ENCODE measurements around the gene TMEM63B.

TMEM63B gene

GRCh38 chr6:44100088-44100550, 27.2 kb upstream of the TMEM63B start:
- TF ChIP-seq CTCF (IDR thresholded peaks at IDR 0.05) = peak; percentile 39

DNA sequence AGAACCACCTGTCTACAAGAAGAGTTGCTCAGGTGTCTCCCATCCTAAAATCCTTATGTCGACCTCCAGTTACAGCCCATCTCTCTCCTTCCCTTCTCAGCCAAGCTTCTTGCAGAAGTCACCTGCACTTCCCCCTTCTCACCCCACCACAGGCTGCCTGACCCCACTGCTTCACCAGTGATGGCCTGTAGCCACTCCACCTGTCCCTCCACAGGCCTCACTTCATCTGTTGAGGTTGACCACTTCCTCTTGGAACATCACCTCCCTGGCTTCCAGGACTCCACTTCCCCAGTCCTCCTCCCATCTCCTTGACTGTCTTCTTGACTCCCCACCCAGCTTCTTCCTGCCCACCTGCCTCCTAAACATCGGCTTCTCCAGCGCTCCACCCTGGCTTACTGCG, 25.5 kb upstream of the TMEM63B start:
- no peak for TF ChIP-seq CTCF (IDR thresholded peaks at IDR 0.05)

GRCh38 chr6:44102527-44102926, 24.8 kb upstream of the TMEM63B start:
- no peak for TF ChIP-seq CTCF (IDR thresholded peaks at IDR 0.05)

GRCh38 chr6:44104481-44105021, 22.8 kb upstream of the TMEM63B start:
- TF ChIP-seq CTCF (IDR thresholded peaks at IDR 0.05) = no peak

DNA sequence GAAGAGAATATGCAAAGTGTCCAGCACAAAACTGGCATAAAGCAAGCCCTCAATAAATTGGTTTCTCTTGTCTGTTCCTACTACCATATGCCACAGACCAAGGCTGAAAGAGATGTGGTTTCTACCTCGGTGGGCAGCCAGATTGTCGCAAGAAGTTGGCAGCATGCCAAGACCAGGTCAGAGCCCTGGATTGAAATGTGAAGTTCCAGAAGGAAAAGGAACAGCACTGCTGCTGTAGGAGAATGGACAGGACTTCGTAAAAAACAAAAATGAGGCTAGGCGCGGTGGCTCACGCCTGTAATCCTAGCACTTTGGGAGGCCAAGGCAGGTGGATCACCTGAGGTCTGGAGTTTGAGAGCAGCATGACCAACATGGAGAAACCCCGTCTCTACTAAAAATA, 22.2 kb upstream of the TMEM63B start:
- TF ChIP-seq CTCF (IDR thresholded peaks at IDR 0.05) = no peak

DNA sequence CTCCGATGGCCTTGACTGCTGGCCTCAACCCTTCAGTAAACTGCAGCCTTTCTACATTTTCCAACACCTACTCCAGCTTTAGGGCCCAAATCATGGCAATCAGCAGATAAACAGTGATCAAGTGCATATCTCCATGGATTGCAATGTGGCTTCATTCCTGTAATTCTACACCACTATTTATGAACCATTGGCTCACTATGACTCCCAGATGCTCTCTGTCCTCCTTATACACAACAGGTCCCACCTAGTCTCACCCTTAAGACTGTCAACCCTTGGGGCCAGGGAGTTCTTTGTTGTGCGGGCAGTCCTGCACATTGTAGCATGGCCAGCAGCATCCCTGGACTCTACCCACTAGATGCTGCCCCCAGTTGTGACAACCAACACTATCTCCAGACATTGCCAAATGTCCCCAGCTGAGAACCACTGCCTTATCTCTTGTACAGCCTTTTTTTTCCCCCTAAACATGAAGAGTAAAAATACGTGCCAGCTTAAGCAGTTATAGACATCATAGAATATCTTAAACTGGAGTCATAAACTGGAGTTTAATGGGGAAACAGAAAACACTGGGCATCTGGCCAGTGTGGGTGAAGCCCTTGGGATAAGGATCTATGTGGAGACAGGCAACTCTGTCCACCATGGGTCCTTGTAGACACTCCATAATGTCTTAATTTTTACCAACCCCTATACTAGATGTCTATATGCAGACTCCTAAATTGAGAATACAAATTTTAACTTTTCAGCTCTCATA, 21.2 kb upstream of the TMEM63B start:
- TF ChIP-seq CTCF (IDR thresholded peaks at IDR 0.05) = no peak

DNA sequence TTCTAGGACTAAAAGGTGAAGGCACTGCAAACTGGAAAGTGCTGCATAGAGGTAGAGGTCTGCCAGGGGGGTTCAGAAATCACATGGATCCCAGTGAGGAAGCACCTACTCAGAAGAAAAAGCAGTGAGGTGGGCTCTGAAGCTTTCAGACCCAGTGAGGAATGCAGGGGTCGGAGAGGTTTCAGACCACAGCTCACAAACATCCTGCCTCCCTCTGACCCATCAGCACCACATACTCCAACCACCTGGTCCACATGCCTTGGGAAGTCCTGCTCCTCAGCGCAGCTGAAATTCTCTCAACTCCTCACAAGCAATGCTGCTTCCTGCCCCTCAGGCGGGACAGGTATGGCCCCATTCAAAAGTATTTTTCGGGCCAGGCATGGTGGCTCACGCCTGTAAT, 20.3 kb upstream of the TMEM63B start:
- TF ChIP-seq CTCF (IDR thresholded peaks at IDR 0.05) = no peak

All from LNCAP (cell line).